Endothelial cell of umbilical vein (primary cell): ENCODE measurements around the gene KIAA1755. TPM values are rescaled to one million over a fixed set of nuclear protein-coding genes. Genes with fewer than 3 reads are reported as not detected.

ENCODE experiments used
- BruUV-seq: library from RNA; stranded (reverse); fragments of 400-500 nt; replicated peaks from 2 replicates; lab custom pipeline; 2021; lab: Mats Ljungman, UMichigan
- CTCF ChIA-PET: fragments of 300-600, 350-600 bp; sonication (Branson Sonifier 250); formaldehyde crosslinking; loops from one replicate; lab custom pipeline; 2021; ENCODE audit warnings: antibody characterized with exemption, inconsistent platforms; lab: Charles Lee
- POLR2A ChIA-PET: fragments of 300-600, 350-600 bp; sonication (Branson Sonifier 250); formaldehyde crosslinking; loops from one replicate; lab custom pipeline; 2021; ENCODE audit warnings: antibody characterized with exemption, inconsistent platforms; lab: Charles Lee
- DNase-seq: peaks from one replicate; pipeline ENCODE4 v3.0.0-alpha.2; 2011; ENCODE audit warnings: low read depth, low spot score
- FAIRE-seq: peaks from 2 replicates; lab custom pipeline; 2011; peaks lifted over from hg19 to GRCh38; lab: Jason Lieb, UNC
- H2AFZ ChIP-seq: 2 replicates; pipeline ENCODE4 v1.6.0; 2012; ENCODE audit warnings: low read depth, low read length, control low read depth, inconsistent platforms
- H3K27ac ChIP-seq: 2 replicates; pipeline ENCODE4 v1.5.1; 2011; ENCODE audit warnings: low read depth, mild to moderate bottlenecking, control low read depth, low read length, moderate library complexity; ENCODE audit not compliant: insufficient read depth
- H3K27me3 ChIP-seq, 2 experiments: 2 replicates each; pipeline versions ENCODE4 v1.6.0 to v1.6.1; 2011; ENCODE audit warnings: low read length in 2 of 2, mixed read lengths in 1 of 2; ENCODE audit not compliant: control insufficient read depth in 2 of 2, insufficient read depth in 2 of 2
- H3K36me3 ChIP-seq, 2 experiments: 2 replicates in 1 of 2; 3 replicates in 1 of 2; pipeline ENCODE4 v1.5.1; 2011; ENCODE audit warnings: low read length in 2 of 2, mild to moderate bottlenecking in 1 of 2, moderate library complexity in 1 of 2; ENCODE audit not compliant: control insufficient read depth in 2 of 2, insufficient read depth in 2 of 2; ENCODE audit errors: extremely low read depth in 1 of 2
- H3K4me1 ChIP-seq: 3 replicates; pipeline ENCODE4 v1.5.1; 2011; ENCODE audit warnings: mild to moderate bottlenecking, low read length; ENCODE audit not compliant: control insufficient read depth, insufficient read depth; ENCODE audit errors: extremely low read depth
- H3K4me2 ChIP-seq: 2 replicates; pipeline ENCODE4 v1.6.1; 2011; ENCODE audit warnings: low read length, control low read depth, mixed read lengths; ENCODE audit not compliant: insufficient read depth
- H3K4me3 ChIP-seq, 3 experiments: fragments of 200-600 bp in 1 of 3; sonication (generic), shearing (Covaris generic) in 1 of 3; replicated peaks in 1 of 3; 2 replicates each; pipeline ENCODE4 v1.5.1; 2011 to 2016; ENCODE audit warnings: control low read depth in 3 of 3, low read length in 3 of 3, mild to moderate bottlenecking in 2 of 3, inconsistent platforms in 1 of 3, low read depth in 1 of 3, moderate library complexity in 1 of 3; ENCODE audit not compliant: insufficient read depth in 1 of 3
- H3K79me2 ChIP-seq: 2 replicates; pipeline ENCODE4 v1.6.0; 2012; ENCODE audit warnings: low read length, inconsistent platforms; ENCODE audit not compliant: control insufficient read depth, insufficient read depth
- H3K9ac ChIP-seq: replicated peaks from 2 replicates; pipeline ENCODE3; 2011; ENCODE audit warnings: low read length, control low read depth; ENCODE audit not compliant: insufficient read depth; ENCODE audit errors: extremely low read depth
- H3K9me1 ChIP-seq: replicated peaks from 3 replicates; pipeline ENCODE4 v1.6.0; 2011; ENCODE audit warnings: mild to moderate bottlenecking, low read length; ENCODE audit not compliant: control insufficient read depth, insufficient read depth; ENCODE audit errors: extremely low read depth
- H3K9me3 ChIP-seq: replicated peaks from 2 replicates; pipeline ENCODE4 v1.5.1; 2012; ENCODE audit warnings: low read length, inconsistent platforms; ENCODE audit not compliant: control insufficient read depth, insufficient read depth
- H4K20me1 ChIP-seq: replicated peaks from 2 replicates; pipeline ENCODE3; 2011; ENCODE audit warnings: mild to moderate bottlenecking, low read length; ENCODE audit not compliant: control insufficient read depth, insufficient read depth; ENCODE audit errors: extremely low read depth
- EZH2 ChIP-seq: IDR thresholded peaks from 2 replicates; pipeline ENCODE4 v1.6.1; 2012; ENCODE audit warnings: borderline replicate concordance, low read depth, mild to moderate bottlenecking, moderate library complexity, low read length, inconsistent platforms; ENCODE audit not compliant: severe bottlenecking
- FOS ChIP-seq: IDR thresholded peaks from 2 replicates; pipeline ENCODE4 v1.6.1; 2011; ENCODE audit warnings: mild to moderate bottlenecking, low read length, moderate library complexity, borderline replicate concordance; ENCODE audit not compliant: insufficient read depth
- GATA2 ChIP-seq: IDR thresholded peaks from 2 replicates; pipeline ENCODE4 v1.7.0; 2011; ENCODE audit warnings: low read depth, mild to moderate bottlenecking, moderate library complexity, mixed read lengths, low read length; ENCODE audit not compliant: insufficient read length, insufficient read depth
- JUN ChIP-seq: IDR thresholded peaks from 2 replicates; pipeline ENCODE4 v1.6.1; 2011; ENCODE audit warnings: borderline replicate concordance, low read depth; ENCODE audit not compliant: insufficient read length, insufficient read depth
- MYC ChIP-seq: IDR thresholded peaks from one replicate; pipeline ENCODE4 v1.6.1; 2011; ENCODE audit warnings: mild to moderate bottlenecking, low read depth, low read length
- POLR2A ChIP-seq: IDR thresholded peaks from 2 replicates; pipeline ENCODE4 v1.6.1; 2012; ENCODE audit warnings: low read depth, mild to moderate bottlenecking, control low read depth, low read length
- POLR2AphosphoS5 ChIP-seq: IDR thresholded peaks from 2 replicates; pipeline ENCODE4 v1.6.1; 2012; ENCODE audit warnings: low read depth, mild to moderate bottlenecking, control low read depth, low read length, moderate library complexity; ENCODE audit not compliant: insufficient read depth
- dilution Hi-C: fragments of 300-500 bp; cut with MboI; formaldehyde crosslinking; loops from one replicate; pipeline ENCODE4 v1.15.0; 2019; ENCODE audit warnings: low sequenced_read_pairs; ENCODE audit not compliant: extremely low pct_ligation_motif_present
- intact Hi-C: fragments of 100-400 bp; cut with micrococcal nuclease; formaldehyde crosslinking; loops from one replicate; pipeline ENCODE4 v1.10.0; 2022
- polyA plus RNA-seq, 4 experiments: library from polyadenylated mRNA; depleted of rRNA in 3 of 4; stranded (reverse) in 3 of 4; unstranded in 1 of 4; fragments of >200 nt; gene quantifications; 2 replicates each; pipeline versions ENCODE4 v1.2.1 to v1.2.3, GENCODE V29; 2011 to 2012; ENCODE audit warnings: missing spikeins in 1 of 4
- total RNA-seq: library from RNA; stranded (reverse); gene quantifications from 2 replicates; pipeline ENCODE4 v1.2.3, GENCODE V29; 2021
- TF ChIP-seq, protein P1 (sequence below), 2 donors: IDR thresholded peaks; 1 replicate in 1 of 2; 2 replicates in 1 of 2; pipeline ENCODE4 v1.5.1; 2011; ENCODE audit warnings: low read length in 2 of 2, mild to moderate bottlenecking in 2 of 2, moderate library complexity in 2 of 2, control low read depth in 1 of 2, inconsistent platforms in 1 of 2, low read depth in 1 of 2; ENCODE audit not compliant: insufficient read depth in 1 of 2; ENCODE audit errors: extremely low read depth in 1 of 2
- TF ChIP-seq, protein P2 (sequence below): IDR thresholded peaks from 2 replicates; pipeline ENCODE4 v1.6.1; 2011; ENCODE audit not compliant: insufficient read depth, insufficient read length

KIAA1755 gene
- total and polyA plus RNA-seq, 2 donors (not counting 3 experiments of a cell fraction or from before 2014, with no cell fraction given): 0.36 to 0.51 TPM

DNA sequence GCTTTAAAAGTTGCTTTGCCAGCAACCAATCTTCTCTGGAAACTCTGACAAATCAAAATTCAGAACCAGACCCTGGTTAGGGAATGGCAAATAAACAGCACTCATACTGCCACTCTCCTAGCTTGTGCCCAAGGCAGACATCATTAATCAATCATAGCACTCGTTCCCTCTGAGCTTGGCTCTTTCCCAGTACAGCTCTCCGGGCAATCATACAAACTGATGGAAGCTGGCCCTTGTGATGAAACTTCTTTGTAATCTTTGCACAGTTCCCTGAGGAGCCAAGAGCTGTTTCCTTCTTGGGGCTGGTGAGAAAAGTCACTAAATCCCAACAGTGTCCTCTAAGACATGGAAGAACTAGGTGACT is 34.7 kb downstream of the KIAA1755 start:
- no TSS peak for BruUV-seq
- H3K27ac ChIP-seq: no peak overlapping the region
- TF ChIP-seq, protein P1, sequence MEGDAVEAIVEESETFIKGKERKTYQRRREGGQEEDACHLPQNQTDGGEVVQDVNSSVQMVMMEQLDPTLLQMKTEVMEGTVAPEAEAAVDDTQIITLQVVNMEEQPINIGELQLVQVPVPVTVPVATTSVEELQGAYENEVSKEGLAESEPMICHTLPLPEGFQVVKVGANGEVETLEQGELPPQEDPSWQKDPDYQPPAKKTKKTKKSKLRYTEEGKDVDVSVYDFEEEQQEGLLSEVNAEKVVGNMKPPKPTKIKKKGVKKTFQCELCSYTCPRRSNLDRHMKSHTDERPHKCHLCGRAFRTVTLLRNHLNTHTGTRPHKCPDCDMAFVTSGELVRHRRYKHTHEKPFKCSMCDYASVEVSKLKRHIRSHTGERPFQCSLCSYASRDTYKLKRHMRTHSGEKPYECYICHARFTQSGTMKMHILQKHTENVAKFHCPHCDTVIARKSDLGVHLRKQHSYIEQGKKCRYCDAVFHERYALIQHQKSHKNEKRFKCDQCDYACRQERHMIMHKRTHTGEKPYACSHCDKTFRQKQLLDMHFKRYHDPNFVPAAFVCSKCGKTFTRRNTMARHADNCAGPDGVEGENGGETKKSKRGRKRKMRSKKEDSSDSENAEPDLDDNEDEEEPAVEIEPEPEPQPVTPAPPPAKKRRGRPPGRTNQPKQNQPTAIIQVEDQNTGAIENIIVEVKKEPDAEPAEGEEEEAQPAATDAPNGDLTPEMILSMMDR (IDR thresholded peaks at IDR 0.05; ENCODE audit: extremely low read depth in 1 of 2, insufficient read depth in 1 of 2, low read depth in 1 of 2, low read length in 2 of 2): no peak
- TF ChIP-seq POLR2A (no peak), EZH2 (no peak)
- no peaks in the 10 kb centered on the region for H4K20me1 ChIP-seq
- ChIA-PET POLR2A (no interaction called here), CTCF (interaction anchor here (0.7 to 9.2 kb wide), 11 partner anchors 81 to 661 kb away, joined by 3 to 204 read pairs (median 4); partner anchors contain the start of gene BPI)
- no peaks in the 10 kb centered on the region for H3K79me2 ChIP-seq
- H3K9ac ChIP-seq: no peak overlapping the region
- FAIRE-seq (no peak), DNase-seq (no peak)
- no peak overlapping the region for H3K4me2 ChIP-seq
- H3K9me3 ChIP-seq: no peaks in the 10 kb centered on the region
- peaks cover 1% of the 10 kb centered on the region for H3K4me1 ChIP-seq
- H3K27me3 ChIP-seq: no peaks in the 10 kb centered on the region
- H2AFZ ChIP-seq: no peak overlapping the region
- H3K4me3 ChIP-seq: no peak overlapping the region
- no peaks in the 10 kb centered on the region for H3K36me3 ChIP-seq
- intact Hi-C loops: no loop called here
- H3K9me1 ChIP-seq: no peaks in the 10 kb centered on the region
- dilution Hi-C loops: no loop called here

DNA sequence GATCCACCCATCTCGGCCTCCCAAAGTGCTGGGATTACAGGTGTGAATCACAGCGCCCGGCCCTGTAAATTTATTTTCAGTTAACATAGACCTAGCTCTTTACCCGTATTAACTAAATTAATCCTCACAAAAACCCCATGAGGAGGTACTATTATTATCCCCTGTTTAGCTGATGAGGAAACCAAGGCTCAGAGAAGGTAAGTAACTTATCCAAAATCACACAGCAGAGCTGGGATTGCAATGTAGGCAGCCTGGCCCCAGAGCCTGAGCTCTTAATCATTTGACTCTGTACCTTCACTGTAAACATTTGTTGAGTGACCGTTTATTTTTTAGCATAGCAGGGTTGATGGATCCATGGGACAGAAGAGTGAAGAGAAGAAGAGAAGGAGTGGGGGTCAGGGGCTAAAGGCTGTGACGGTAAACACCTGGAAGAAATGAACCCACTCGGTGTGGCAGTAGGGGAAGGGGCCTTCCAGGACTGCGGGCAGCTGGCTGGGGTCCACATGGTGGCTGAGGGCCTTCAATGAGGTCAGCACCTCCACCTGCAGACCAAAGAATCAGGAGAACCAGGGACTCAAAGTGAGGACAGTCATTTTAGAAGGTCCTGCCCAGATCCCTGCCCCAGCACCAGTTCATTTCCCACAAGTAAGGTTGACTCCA is 35.2 kb downstream of the KIAA1755 start:
- POLR2A ChIA-PET: no interaction called here
- Histone ChIP-seq H3K36me3 (no peaks in the 10 kb centered on the region), H3K4me2 (no peak overlapping the region), H3K79me2 (no peaks in the 10 kb centered on the region), H4K20me1 (no peaks in the 10 kb centered on the region), H3K27me3 (no peaks in the 10 kb centered on the region), H3K27ac (no peak overlapping the region), H3K4me3 (no peak overlapping the region), H2AFZ (no peak overlapping the region), H3K9me1 (no peaks in the 10 kb centered on the region), H3K4me1 (peaks cover 2% of the 10 kb centered on the region), H3K9me3 (no peaks in the 10 kb centered on the region), H3K9ac (no peak overlapping the region)
- intact Hi-C loops: no loop called here
- FAIRE-seq (no peak), DNase-seq (no peak)
- BruUV-seq: no TSS peak
- TF ChIP-seq JUN: no peak
- TF ChIP-seq FOS: no peak
- no peak for TF ChIP-seq POLR2A
- TF ChIP-seq, protein P2, sequence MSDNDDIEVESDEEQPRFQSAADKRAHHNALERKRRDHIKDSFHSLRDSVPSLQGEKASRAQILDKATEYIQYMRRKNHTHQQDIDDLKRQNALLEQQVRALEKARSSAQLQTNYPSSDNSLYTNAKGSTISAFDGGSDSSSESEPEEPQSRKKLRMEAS: no peak
- TF ChIP-seq, protein P1 (IDR thresholded peaks at IDR 0.05; ENCODE audit: extremely low read depth in 1 of 2, insufficient read depth in 1 of 2, low read depth in 1 of 2, low read length in 2 of 2): no peak
- TF ChIP-seq GATA2: no peak
- TF ChIP-seq MYC: no peak
- no peak for TF ChIP-seq POLR2AphosphoS5
- TF ChIP-seq EZH2: no peak
- CTCF ChIA-PET: interaction anchor here (0.7 to 9.2 kb wide), 11 partner anchors 81 to 661 kb away, joined by 3 to 204 read pairs (median 4); partner anchors contain the start of gene BPI
- dilution Hi-C loops: no loop called here
